ENCODE measurements around the gene HERC6. TPM values are rescaled to one million over a fixed set of nuclear protein-coding genes. Genes with fewer than 3 reads are reported as not detected.

The HERC6 gene
- total RNA-seq, 4 donors from 2014 or later = 5.8 to 17.2 (median 9.5) TPM

- Histone ChIP-seq H3K4me1 (no peaks in the 10 kb centered on the region), H3K27ac (no peak overlapping the region), H3K4me3 (no peak overlapping the region), H3K27me3 (no peaks in the 10 kb centered on the region), H3K9me3 (no peaks in the 10 kb centered on the region), H3K36me3 (no peaks in the 10 kb centered on the region)
- TF ChIP-seq CTCF (IDR thresholded peaks at IDR 0.05) = no peak
- no peak for TF ChIP-seq POLR2A (IDR thresholded peaks at IDR 0.05)
- no peak for DNase-seq
Observed at GRCh38 chr4:88414755-88415154, 36.1 kb downstream of the HERC6 start.

GRCh38 chr4:88415982-88416381 lies 37.3 kb downstream of the HERC6 start:
- Histone ChIP-seq H3K4me1 (no peaks in the 10 kb centered on the region), H3K36me3 (no peaks in the 10 kb centered on the region), H3K9me3 (no peaks in the 10 kb centered on the region), H3K27ac (no peak overlapping the region), H3K4me3 (no peak overlapping the region), H3K27me3 (no peaks in the 10 kb centered on the region)
- peak in 1 of 3 donors; percentile 50 for DNase-seq
- TF ChIP-seq POLR2A (IDR thresholded peaks at IDR 0.05) = no peak
- TF ChIP-seq CTCF (IDR thresholded peaks at IDR 0.05) = no peak

- no peak for TF ChIP-seq POLR2A (IDR thresholded peaks at IDR 0.05)
- no peak for TF ChIP-seq CTCF (IDR thresholded peaks at IDR 0.05)
- H3K36me3 ChIP-seq = no peaks in the 10 kb centered on the region
- no peak for DNase-seq
- no peaks in the 10 kb centered on the region for H3K9me3 ChIP-seq
- H3K4me1 ChIP-seq = no peaks in the 10 kb centered on the region
- no peaks in the 10 kb centered on the region for H3K27me3 ChIP-seq
- H3K4me3 ChIP-seq = no peak overlapping the region
- no peak overlapping the region for H3K27ac ChIP-seq
Observed at GRCh38 chr4:88418411-88418810, 39.8 kb downstream of the HERC6 start.

- Histone ChIP-seq H3K27me3 (no peaks in the 10 kb centered on the region), H3K9me3 (no peaks in the 10 kb centered on the region), H3K4me3 (no peak overlapping the region), H3K36me3 (peaks cover 0 to 3% (median 0%) of the 10 kb centered on the region in 3 donors), H3K27ac (no peak overlapping the region), H3K4me1 (no peaks in the 10 kb centered on the region)
- no peak for DNase-seq
- TF ChIP-seq CTCF (IDR thresholded peaks at IDR 0.05) (no peak), POLR2A (IDR thresholded peaks at IDR 0.05) (no peak)
Observed at GRCh38 chr4:88419874-88420273, 41.2 kb downstream of the HERC6 start.

GRCh38 chr4:88420844-88421243 lies 42.2 kb downstream of the HERC6 start:
- no peaks in the 10 kb centered on the region for H3K27me3 ChIP-seq
- peaks cover 0 to 3% (median 0%) of the 10 kb centered on the region in 3 donors for H3K36me3 ChIP-seq
- H3K4me1 ChIP-seq = no peaks in the 10 kb centered on the region
- DNase-seq = no peak
- no peak overlapping the region for H3K27ac ChIP-seq
- no peaks in the 10 kb centered on the region for H3K9me3 ChIP-seq
- TF ChIP-seq CTCF (IDR thresholded peaks at IDR 0.05) (no peak), POLR2A (IDR thresholded peaks at IDR 0.05) (no peak)
- H3K4me3 ChIP-seq = no peak overlapping the region

GRCh38 chr4:88422403-88422802 lies 43.8 kb downstream of the HERC6 start:
- DNase-seq = no peak
- Histone ChIP-seq H3K27me3 (no peaks in the 10 kb centered on the region), H3K36me3 (peaks cover 0 to 3% (median 0%) of the 10 kb centered on the region in 3 donors), H3K4me1 (no peaks in the 10 kb centered on the region), H3K27ac (no peak overlapping the region), H3K9me3 (no peaks in the 10 kb centered on the region), H3K4me3 (no peak overlapping the region)
- TF ChIP-seq POLR2A (IDR thresholded peaks at IDR 0.05) = no peak

Measured in Peyer's patch (tissue), 4 donors.